ENCODE results near the gene P3H1. TPM values are rescaled to one million over a fixed set of nuclear protein-coding genes. Genes with fewer than 3 reads are reported as not detected.

Gene P3H1
- total RNA-seq, 4 donors from 2014 or later = 11.5 to 119 (median 34.7) TPM

- no peak overlapping the region for H3K27ac ChIP-seq
- H3K9me3 ChIP-seq = no peaks in the 10 kb centered on the region
- no peaks in the 10 kb centered on the region for H3K36me3 ChIP-seq
- no peak overlapping the region for H3K4me3 ChIP-seq
- no peaks in the 10 kb centered on the region for H3K27me3 ChIP-seq
- intact Hi-C loops (cut with DNase I; ENCODE audit: low total_unique reads) = no loop called here
- TF ChIP-seq CTCF (IDR thresholded peaks at IDR 0.05) (no peak), POLR2A (IDR thresholded peaks at IDR 0.05) (no peak)
- no peaks in the 10 kb centered on the region for H3K4me1 ChIP-seq
- no peak for DNase-seq
These were observed 28.7 kb downstream of the P3H1 start for GRCh38 chr1:42737986-42738677.

- no peak for DNase-seq
- TF ChIP-seq POLR2A (IDR thresholded peaks at IDR 0.05) = no peak
- no peak for TF ChIP-seq CTCF (IDR thresholded peaks at IDR 0.05)
- Histone ChIP-seq H3K4me1 (no peaks in the 10 kb centered on the region), H3K27me3 (no peaks in the 10 kb centered on the region), H3K27ac (no peak overlapping the region), H3K4me3 (no peak overlapping the region), H3K36me3 (no peaks in the 10 kb centered on the region), H3K9me3 (no peaks in the 10 kb centered on the region)
- intact Hi-C loops (cut with DNase I; ENCODE audit: low total_unique reads) = no loop called here
These were observed 29.6 kb downstream of the P3H1 start for GRCh38 chr1:42737257-42737656.

GRCh38 chr1:42736571-42737200 lies 30.1 kb downstream of the P3H1 start:
- Histone ChIP-seq H3K9me3 (no peaks in the 10 kb centered on the region), H3K27ac (no peak overlapping the region), H3K27me3 (no peaks in the 10 kb centered on the region), H3K4me3 (no peak overlapping the region), H3K4me1 (no peaks in the 10 kb centered on the region), H3K36me3 (no peaks in the 10 kb centered on the region)
- intact Hi-C loops (cut with DNase I; ENCODE audit: low total_unique reads) = no loop called here
- no peak for DNase-seq
- TF ChIP-seq CTCF (IDR thresholded peaks at IDR 0.05) (no peak), POLR2A (IDR thresholded peaks at IDR 0.05) (no peak)

- Histone ChIP-seq H3K9me3 (no peaks in the 10 kb centered on the region), H3K36me3 (no peaks in the 10 kb centered on the region), H3K27ac (no peak overlapping the region), H3K4me3 (no peak overlapping the region), H3K4me1 (no peaks in the 10 kb centered on the region), H3K27me3 (no peaks in the 10 kb centered on the region)
- TF ChIP-seq CTCF (IDR thresholded peaks at IDR 0.05) = no peak
- no peak for TF ChIP-seq POLR2A (IDR thresholded peaks at IDR 0.05)
- DNase-seq = no peak
- intact Hi-C loops (cut with DNase I; ENCODE audit: low total_unique reads) = no loop called here
These were observed 30.7 kb downstream of the P3H1 start for GRCh38 chr1:42736152-42736551.

GRCh38 chr1:42735477-42736105 lies 31.2 kb downstream of the P3H1 start:
- Histone ChIP-seq H3K4me3 (no peak overlapping the region), H3K9me3 (no peaks in the 10 kb centered on the region), H3K4me1 (no peaks in the 10 kb centered on the region), H3K27ac (no peak overlapping the region), H3K27me3 (no peaks in the 10 kb centered on the region), H3K36me3 (no peaks in the 10 kb centered on the region)
- DNase-seq = no peak
- intact Hi-C loops (cut with DNase I; ENCODE audit: low total_unique reads) = no loop called here
- no peak for TF ChIP-seq POLR2A (IDR thresholded peaks at IDR 0.05)
- no peak for TF ChIP-seq CTCF (IDR thresholded peaks at IDR 0.05)

All from uterus (tissue), 4 donors.